GM13976 (cell line): Measurements from ENCODE around the gene POU6F1.

ENCODE experiments used
- DNase-seq: peaks from one replicate; pipeline ENCODE4 v3.0.0; 2012; ENCODE audit warnings: low spot score
- CTCF ChIP-seq: IDR thresholded peaks from 2 replicates; pipeline ENCODE4 v1.5.1; 2012; ENCODE audit warnings: borderline replicate concordance, mild to moderate bottlenecking; ENCODE audit not compliant: insufficient read depth; ENCODE audit errors: extremely low read depth, missing control alignments, control extremely low read depth
- in situ Hi-C: fragments of 300-500 bp; cut with MboI; formaldehyde crosslinking; loops from one replicate; pipeline ENCODE4 v1.12.0; 2022; ENCODE audit warnings: low sequenced_read_pairs, mixed read lengths, inconsistent platforms; ENCODE audit not compliant: unreplicated experiment

POU6F1 gene

GRCh38 chr12:51171884-51172514, 45.9 kb downstream of the POU6F1 start:
- TF ChIP-seq CTCF: no peak
- in situ Hi-C loops: no loop called here
- peak; percentile 39 for DNase-seq

- in situ Hi-C loops: no loop called here
- no peak for TF ChIP-seq CTCF
- DNase-seq: no peak
Measured at GRCh38 chr12:51163795-51164194, 54.1 kb downstream of the POU6F1 start.

- no peak for TF ChIP-seq CTCF
- DNase-seq: no peak
- in situ Hi-C loops: no loop called here
Measured at GRCh38 chr12:51162217-51162616, 55.6 kb downstream of the POU6F1 start.

GRCh38 chr12:51160814-51161459, 56.9 kb downstream of the POU6F1 start:
- DNase-seq: no peak
- in situ Hi-C loops: no loop called here
- TF ChIP-seq CTCF: no peak

- no peak for DNase-seq
- no peak for TF ChIP-seq CTCF
- in situ Hi-C loops: no loop called here
Measured at GRCh38 chr12:51156245-51156765, 61.6 kb downstream of the POU6F1 start.

- no peak for TF ChIP-seq CTCF
- no peak for DNase-seq
- in situ Hi-C loops: no loop called here
Measured at GRCh38 chr12:51152953-51153352, 64.9 kb downstream of the POU6F1 start.
